GM12892 (cell line): ENCODE results near the gene CCSER2.

Experiments
- POLR2A ChIP-seq: IDR thresholded peaks from 2 replicates; pipeline ENCODE4 v1.6.1; 2011; ENCODE audit warnings: low read depth, low read length, control low read depth
- POLR2AphosphoS5 ChIP-seq: IDR thresholded peaks from 2 replicates; pipeline ENCODE4 v1.6.1; 2011; ENCODE audit warnings: low read depth, low read length, control low read depth
- TAF1 ChIP-seq: IDR thresholded peaks from 2 replicates; pipeline ENCODE4 v1.6.1; 2011; ENCODE audit warnings: low read depth, mild to moderate bottlenecking, control low read depth, low read length, borderline replicate concordance

DNA sequence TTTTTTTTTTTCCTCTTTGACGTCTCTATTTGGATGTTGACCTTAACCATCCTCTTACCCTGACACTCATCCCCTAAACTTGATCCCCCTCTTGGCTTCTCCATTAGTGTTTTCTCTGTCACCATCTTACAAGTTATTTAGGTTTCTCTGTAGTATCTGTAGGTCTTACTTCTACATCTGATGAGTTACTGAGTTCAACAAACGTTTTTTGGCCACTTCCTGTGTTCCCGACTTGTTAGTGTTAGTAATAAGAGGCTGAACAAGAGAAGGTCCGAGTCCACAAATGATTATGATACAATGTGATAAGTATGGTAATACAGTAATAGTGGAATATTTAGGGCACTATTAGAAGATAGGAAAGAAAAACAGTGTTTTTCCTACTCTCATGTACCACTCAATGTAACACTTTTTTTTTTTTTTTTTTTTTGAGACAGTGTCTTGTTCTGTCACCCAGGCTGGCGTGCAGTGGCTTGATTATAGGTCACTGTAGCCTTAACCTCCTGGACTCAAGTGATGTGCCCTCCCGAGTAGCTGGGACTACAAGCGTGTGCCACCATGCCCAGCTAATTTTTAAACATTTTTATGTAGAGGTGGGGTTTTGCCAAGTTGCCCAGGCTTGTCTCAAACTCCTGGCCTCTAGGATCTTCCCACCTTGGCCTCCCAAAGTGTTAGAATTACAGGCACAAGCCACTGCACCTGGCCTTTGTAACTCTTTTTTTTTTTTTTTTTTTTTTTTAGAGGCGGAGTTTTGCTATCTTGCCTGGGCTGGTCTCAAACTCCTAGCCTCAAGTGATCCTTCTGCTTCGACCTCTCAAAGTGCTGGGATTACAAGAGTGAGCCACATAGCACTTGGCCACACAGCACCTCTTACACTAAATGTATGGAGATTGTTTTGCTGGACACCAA, 12.5 kb downstream of the CCSER2 start:
- TF ChIP-seq POLR2A (no peak), POLR2AphosphoS5 (no peak), TAF1 (no peak)
